GM12878 (cell line): ENCODE results near the gene CD7. TPM values are rescaled to one million over a fixed set of nuclear protein-coding genes. Genes with fewer than 3 reads are reported as not detected.

Source experiments
- ATAC-seq: fragments of 200-7000 bp; cut with Tn5 transposase; 3 replicates; pipeline ENCODE4 v1.9.1; 2020; ENCODE audit warnings: mild to moderate bottlenecking, moderate library complexity
- BruUV-seq: library from RNA; stranded (reverse); fragments of 400-500 nt; replicated peaks from 2 replicates; lab custom pipeline; 2021; lab: Mats Ljungman, UMichigan
- CTCF ChIA-PET: fragments of 300-600 bp; sonication (Branson Sonifier 250); formaldehyde crosslinking; extraction: SDS; loops from one replicate; lab custom pipeline; 2021; ENCODE audit warnings: inconsistent platforms; lab: Yijun Ruan, JAX
- POLR2A ChIA-PET: fragments of 350-600 bp; formaldehyde crosslinking; extraction: SDS; loops from one replicate; lab custom pipeline; 2021; ENCODE audit warnings: inconsistent platforms; lab: Charles Lee
- RAD21 ChIA-PET: fragments of 300-600 bp; sonication (Branson Sonifier 250); formaldehyde crosslinking; loops from one replicate; lab custom pipeline; 2023; ENCODE audit warnings: antibody characterized with exemption; ENCODE audit not compliant: unreplicated experiment; lab: Charles Lee
- SMC1A ChIA-PET: fragments of 300-600 bp; sonication (Branson Sonifier 250); formaldehyde crosslinking; loops from one replicate; lab custom pipeline; 2023; ENCODE audit not compliant: unreplicated experiment, uncharacterized antibody; lab: Charles Lee
- DNase-seq: peaks from one replicate; pipeline ENCODE4 v3.0.0-alpha.2; 2011; ENCODE audit warnings: low read depth, low spot score
- FAIRE-seq: peaks from 3 replicates; lab custom pipeline; 2011; peaks lifted over from hg19 to GRCh38; lab: Jason Lieb, UNC
- H2AFZ ChIP-seq: 2 replicates; pipeline ENCODE4 v1.6.0; 2011; ENCODE audit warnings: low read depth, low read length, control low read depth; ENCODE audit not compliant: control insufficient read depth
- H3K27ac ChIP-seq: 2 replicates; pipeline ENCODE4 v1.5.1; 2011; ENCODE audit warnings: control low read depth; ENCODE audit not compliant: control insufficient read depth, insufficient read depth
- H3K27me3 ChIP-seq, 2 experiments: replicated peaks in 1 of 2; 2 replicates each; pipeline versions ENCODE4 v1.6.0 to v1.6.1; 2011; ENCODE audit warnings: low read length in 1 of 2; ENCODE audit not compliant: control insufficient read depth in 2 of 2, insufficient read depth in 2 of 2
- H3K36me3 ChIP-seq, 2 experiments: 2 replicates each; pipeline ENCODE4 v1.5.1; 2011; ENCODE audit warnings: low read length in 1 of 2; ENCODE audit not compliant: control insufficient read depth in 2 of 2, insufficient read depth in 2 of 2
- H3K4me1 ChIP-seq: 2 replicates; pipeline ENCODE4 v1.6.1; 2011; ENCODE audit warnings: mild to moderate bottlenecking, low read length, moderate library complexity, mixed read lengths; ENCODE audit not compliant: control insufficient read depth, insufficient read depth
- H3K4me2 ChIP-seq: 2 replicates; pipeline ENCODE4 v1.6.0; 2011; ENCODE audit warnings: control low read depth; ENCODE audit not compliant: control insufficient read depth, insufficient read depth
- H3K4me3 ChIP-seq: fragments of 200-600 bp; sonication (generic); 2 replicates; pipeline ENCODE4 v1.5.1; 2016
- H3K79me2 ChIP-seq: 2 replicates; pipeline ENCODE4 v1.6.0; 2011; ENCODE audit warnings: low read length; ENCODE audit not compliant: control insufficient read depth, insufficient read depth
- H3K9ac ChIP-seq: 2 replicates; pipeline ENCODE4 v1.8.0; 2011; ENCODE audit warnings: low read length, control low read depth, mixed read lengths; ENCODE audit not compliant: control insufficient read depth, insufficient read depth
- H3K9me3 ChIP-seq: replicated peaks from 3 replicates; pipeline ENCODE4 v1.5.1; 2011; ENCODE audit warnings: mild to moderate bottlenecking, low read length; ENCODE audit not compliant: control insufficient read depth, insufficient read depth
- H4K20me1 ChIP-seq: 2 replicates; pipeline ENCODE4 v1.6.0; 2011; ENCODE audit not compliant: control insufficient read depth, insufficient read depth
- BACH1 ChIP-seq: fragments of 450-650 bp; IDR thresholded peaks from 2 replicates; pipeline ENCODE4 v1.6.1; 2017; ENCODE audit warnings: mild to moderate bottlenecking, borderline replicate concordance
- CBX3 ChIP-seq: fragments of 200-600 bp; sonication (generic); IDR thresholded peaks from 2 replicates; pipeline ENCODE4 v1.6.1; 2016; ENCODE audit warnings: low read depth, borderline replicate concordance
- DPF2 ChIP-seq: fragments of 450-650 bp; IDR thresholded peaks from 2 replicates; pipeline ENCODE4 v1.6.1; 2017; ENCODE audit warnings: mild to moderate bottlenecking
- ESRRA ChIP-seq: IDR thresholded peaks from 2 replicates; pipeline ENCODE4 v1.6.1; 2012; ENCODE audit warnings: mild to moderate bottlenecking, low read length, improper control_type of control experiment
- NBN ChIP-seq: fragments of 450-650 bp; IDR thresholded peaks from 2 replicates; pipeline ENCODE4 v1.6.1; 2016
- POU2F2 ChIP-seq: IDR thresholded peaks from 3 replicates; pipeline ENCODE4 v1.6.1; 2011; ENCODE audit warnings: low read depth, mild to moderate bottlenecking, low read length, borderline replicate concordance
- RAD51 ChIP-seq: fragments of 450-650 bp; IDR thresholded peaks from 2 replicates; pipeline ENCODE4 v1.6.1; 2016; ENCODE audit warnings: moderate library complexity, mild to moderate bottlenecking, inconsistent platforms
- SPI1 ChIP-seq: IDR thresholded peaks from 2 replicates; pipeline ENCODE4 v1.6.1; 2011; ENCODE audit warnings: low read depth, mild to moderate bottlenecking, low read length, moderate library complexity, borderline replicate concordance; ENCODE audit not compliant: insufficient read depth
- YBX1 ChIP-seq: fragments of 450-650 bp; IDR thresholded peaks from 2 replicates; pipeline ENCODE4 v1.6.1; 2016; ENCODE audit warnings: antibody characterized with exemption
- ZNF217 ChIP-seq: fragments of 450-650 bp; IDR thresholded peaks from 2 replicates; pipeline ENCODE4 v1.6.1; 2017; ENCODE audit warnings: antibody characterized with exemption, mild to moderate bottlenecking
- ZNF687 ChIP-seq: fragments of 450-650 bp; IDR thresholded peaks from 2 replicates; pipeline ENCODE4 v1.6.1; 2017; ENCODE audit warnings: mild to moderate bottlenecking, moderate library complexity
- WGBS: methylation state at CpG from one replicate; pipeline ENCODE4 v1.1.6; 2016; ENCODE audit warnings: low lambda C conversion rate; ENCODE audit not compliant: insufficient replicate concordance, insufficient coverage; ENCODE audit errors: missing lambda C conversion rate; 5-methylcytosine and 5-hydroxymethylcytosine counted together
- in situ Hi-C: fragments of 300-500 bp; cut with MboI; formaldehyde crosslinking; loops from 9 replicates; pipeline ENCODE4 v1.14.3; 2018; ENCODE audit warnings: mixed read lengths
- intact Hi-C: fragments of 100-400 bp; cut with micrococcal nuclease; formaldehyde crosslinking; loops from one replicate; pipeline ENCODE4 v1.14.2; 2022; ENCODE audit not compliant: unreplicated experiment
- polyA plus RNA-seq, 11 experiments: library from polyadenylated mRNA; depleted of rRNA in 4 of 11; unstranded in 6 of 11; stranded (reverse) in 5 of 11; fragments of >200 nt; fragmentation: Nextera tagmentation in 4 of 11; fragmentation: Illumina TruSeq in 1 of 11; extraction: Ambion mirVana in 4 of 11; extraction: Trizol in 1 of 11; gene quantifications; 1 replicate in 1 of 11; 2 replicates in 10 of 11; pipeline versions ENCODE4 v1.2.1 to v1.2.3, GENCODE V29; 2011 to 2016; ENCODE audit warnings: inconsistent platforms in 2 of 11, missing spikeins in 2 of 11, low read depth in 1 of 11
- total RNA-seq, 4 experiments: library from RNA; depleted of rRNA in 3 of 4; stranded (reverse); fragments of >200 nt in 3 of 4; fragmentation: Illumina TruSeq in 1 of 4; extraction: Trizol in 1 of 4; gene quantifications; 2 replicates each; pipeline versions ENCODE4 v1.2.1 to v1.2.3, GENCODE V29; 2013 to 2021
- TF ChIP-seq, protein P1 (sequence below): IDR thresholded peaks from 2 replicates; pipeline ENCODE4 v1.6.1; 2012; ENCODE audit warnings: low read depth, low read length, improper control_type of control experiment

Gene CD7
- total and polyA plus RNA-seq, 10 of the 15 experiments (the other 5 are each of a cell fraction or from before 2014, with no cell fraction given) = 0.33 TPM; not detected in 9

DNA sequence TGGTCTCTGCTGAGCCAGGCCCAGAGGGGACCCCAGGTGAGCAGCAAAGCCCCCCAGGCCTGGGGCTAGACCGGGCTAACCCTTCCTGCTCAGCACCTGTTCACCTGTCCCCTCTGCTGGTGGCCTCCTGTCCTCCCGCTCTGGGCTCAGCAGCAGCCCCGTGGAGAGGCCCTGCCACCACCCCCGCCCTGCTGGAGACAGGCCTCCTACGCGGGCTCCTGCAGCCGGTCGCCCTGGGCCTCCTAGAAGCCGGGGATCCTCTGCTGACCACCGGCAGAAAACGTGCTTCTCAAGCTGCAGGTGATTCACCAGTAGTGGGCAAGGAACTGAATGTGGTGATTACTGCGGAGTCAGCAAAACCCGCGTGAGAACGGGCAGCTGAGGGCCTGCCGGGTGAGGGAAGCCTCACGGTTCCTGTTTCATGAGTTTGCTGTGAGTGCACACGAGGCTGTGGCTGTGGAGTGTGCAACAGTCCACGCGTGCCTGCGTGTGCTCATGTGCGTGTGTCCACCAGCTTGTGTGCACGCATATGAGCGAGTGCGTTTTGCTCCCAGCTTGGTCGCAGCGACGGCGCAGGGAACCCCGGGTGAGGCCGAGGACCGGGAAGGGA is 15.4 kb upstream of the CD7 start (continued):
- peak; percentile 61 for TF ChIP-seq BACH1
- peak; percentile 28; the same call in 1 of the 2 replicates for TF ChIP-seq SPI1
- peak; percentile 42; the same call in 1 of the 2 replicates for TF ChIP-seq ZNF687
- TF ChIP-seq DPF2 = 0 out of 2 replicates have a peak, but pooled peaks have one; percentile 19
- TF ChIP-seq NBN = peak; percentile 45; the same call in 1 of the 2 replicates
- no peak for TF ChIP-seq ESRRA
- TF ChIP-seq POU2F2 = no peak

DNA sequence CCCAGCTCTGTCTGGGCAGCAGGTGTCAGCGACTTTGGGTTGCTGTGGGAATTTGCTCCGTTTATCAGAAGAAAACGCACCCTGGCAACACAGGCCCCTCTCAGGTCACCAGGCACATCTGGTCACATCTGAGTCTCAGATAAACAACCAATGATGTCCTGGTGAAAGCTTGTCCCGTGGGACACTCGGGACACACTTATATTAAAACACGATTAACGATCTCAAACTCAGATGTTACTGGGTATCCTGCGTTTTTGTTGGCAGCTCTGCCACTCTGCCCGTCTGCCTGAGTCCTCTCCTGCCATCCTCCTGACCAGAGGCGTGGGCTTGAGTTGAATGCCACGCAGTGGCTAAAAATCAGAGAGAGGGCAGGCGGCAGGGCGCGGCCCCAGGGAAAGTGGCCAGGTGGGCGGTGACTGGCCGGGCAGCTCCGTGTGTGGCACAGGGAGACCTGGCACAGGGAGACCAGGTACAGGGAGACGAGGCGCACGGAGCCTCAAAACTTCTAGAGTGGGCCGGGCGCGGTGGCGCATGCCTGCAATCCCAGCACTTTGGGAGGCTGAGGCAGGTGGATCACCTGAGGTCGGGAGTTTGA is 14.0 kb upstream of the CD7 start:
- ChIA-PET SMC1A (interaction anchor here (0.9 kb wide), 1 partner anchor 30 kb away, joined by 3 read pairs; no protein-coding TSS in a partner anchor), RAD21 (no interaction called here), CTCF (interaction anchor here (1.4 kb wide), 1 partner anchor 19 kb away, joined by 4 read pairs; no protein-coding TSS in a partner anchor), POLR2A (no interaction called here)
- DNase-seq (no peak), FAIRE-seq (no peak), ATAC-seq (no peak)
- no peaks in the 10 kb centered on the region for H3K79me2 ChIP-seq
- peaks cover 6 to 12% of the 10 kb centered on the region in 2 experiments; a peak in 3 of 4 replicates for H3K27me3 ChIP-seq
- H3K27ac ChIP-seq = no peak overlapping the region
- no peak overlapping the region for H3K4me3 ChIP-seq
- H3K9ac ChIP-seq = no peak overlapping the region
- H3K36me3 ChIP-seq = no peaks in the 10 kb centered on the region
- no peaks in the 10 kb centered on the region for H4K20me1 ChIP-seq
- no peak for TF ChIP-seq ZNF217
- no peak for TF ChIP-seq YBX1
- TF ChIP-seq CBX3 = no peak
- TF ChIP-seq, protein P1, sequence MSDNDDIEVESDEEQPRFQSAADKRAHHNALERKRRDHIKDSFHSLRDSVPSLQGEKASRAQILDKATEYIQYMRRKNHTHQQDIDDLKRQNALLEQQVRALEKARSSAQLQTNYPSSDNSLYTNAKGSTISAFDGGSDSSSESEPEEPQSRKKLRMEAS = no peak
- TF ChIP-seq POU2F2 = no peak
- TF ChIP-seq RAD51 = no peak
- in situ Hi-C loops (no loop called here), intact Hi-C loops (no loop called here)
- H3K4me1 ChIP-seq = peaks cover 11% of the 10 kb centered on the region
- H3K9me3 ChIP-seq = no peaks in the 10 kb centered on the region
- no TSS peak for BruUV-seq
- H2AFZ ChIP-seq = no peak overlapping the region
- 76% methylated on average over 25 of the region's 25 CpGs for WGBS
- H3K4me2 ChIP-seq = no peak overlapping the region
